NCI-H524 treated with DMSO at 0.1 percent for 48 hours (cell line): ENCODE measurements around the gene DDAH1.

ENCODE experiments used
- DNase-seq: peaks from one replicate; lab custom pipeline; 2025; lab: John Stamatoyannopoulos, UW

Gene DDAH1

DNA sequence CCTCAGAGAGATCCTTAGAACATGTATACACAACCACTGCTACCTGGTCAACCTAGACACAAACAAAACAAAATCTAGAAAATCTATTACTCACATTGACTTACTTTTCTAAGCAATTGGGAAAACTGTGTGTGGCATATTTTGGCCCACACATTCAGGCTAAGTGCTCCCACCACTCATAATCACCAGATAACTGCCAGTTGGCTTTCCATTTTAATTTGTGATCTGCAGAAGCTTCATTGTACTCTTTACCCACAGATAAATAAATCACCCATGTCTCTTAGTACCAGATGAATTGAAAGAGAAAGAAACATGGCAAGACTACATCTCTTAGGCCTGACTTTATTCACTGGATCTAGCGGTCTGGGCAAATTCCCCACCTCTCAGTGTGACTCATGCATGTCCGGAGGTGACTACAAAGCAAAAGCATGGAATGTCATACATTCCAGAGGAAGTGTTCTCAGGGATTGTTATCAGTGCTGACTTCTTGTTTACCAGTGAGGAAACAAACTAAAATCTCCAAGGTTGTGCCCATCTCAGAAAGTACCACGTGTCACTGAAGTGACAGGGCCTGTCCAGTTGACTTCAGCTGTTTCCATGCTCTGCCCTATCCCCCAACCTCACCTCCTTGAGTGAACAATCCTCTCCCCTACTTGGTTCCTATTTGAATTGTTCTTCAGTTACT lies 136.1 kb downstream of the DDAH1 start:
- DNase-seq: no peak

DNA sequence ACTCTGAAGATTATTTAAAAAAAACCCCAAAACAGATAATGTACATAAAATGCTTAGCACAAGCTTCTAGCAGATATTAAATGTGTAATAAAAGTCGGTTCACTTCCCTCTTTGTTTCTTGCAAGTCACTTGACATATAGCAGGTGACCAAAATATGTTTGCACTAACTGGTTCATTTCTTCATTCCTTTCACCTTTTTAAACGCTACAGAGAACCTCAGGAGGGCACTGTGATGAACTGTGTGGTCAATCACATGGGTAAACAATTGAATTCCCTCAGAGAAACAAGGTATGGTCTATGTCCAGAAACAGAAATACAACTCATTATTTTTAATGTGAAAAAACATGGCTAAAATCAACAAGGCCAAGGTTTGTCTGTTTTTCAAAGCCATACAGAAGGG lies 137.2 kb downstream of the DDAH1 start:
- no peak for DNase-seq

DNA sequence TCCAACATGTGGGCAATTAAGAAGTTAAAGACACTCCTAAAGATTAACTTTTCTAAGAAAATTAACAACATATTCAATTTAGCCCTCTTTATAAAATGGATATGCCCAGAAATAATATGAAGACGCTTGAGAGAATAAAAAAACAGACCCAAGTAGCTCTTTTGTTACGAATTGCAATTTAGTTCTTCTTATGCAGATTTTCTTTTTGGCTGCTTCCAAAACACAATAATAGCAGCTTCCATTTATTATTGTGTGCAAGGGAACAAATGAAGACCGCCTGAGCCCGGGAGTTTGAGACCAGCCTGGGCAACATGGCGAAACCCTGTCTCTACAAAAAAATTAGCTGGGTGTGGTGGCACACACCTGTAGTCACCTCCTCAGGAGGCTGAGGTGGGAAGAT lies 138.1 kb downstream of the DDAH1 start:
- no peak for DNase-seq

DNA sequence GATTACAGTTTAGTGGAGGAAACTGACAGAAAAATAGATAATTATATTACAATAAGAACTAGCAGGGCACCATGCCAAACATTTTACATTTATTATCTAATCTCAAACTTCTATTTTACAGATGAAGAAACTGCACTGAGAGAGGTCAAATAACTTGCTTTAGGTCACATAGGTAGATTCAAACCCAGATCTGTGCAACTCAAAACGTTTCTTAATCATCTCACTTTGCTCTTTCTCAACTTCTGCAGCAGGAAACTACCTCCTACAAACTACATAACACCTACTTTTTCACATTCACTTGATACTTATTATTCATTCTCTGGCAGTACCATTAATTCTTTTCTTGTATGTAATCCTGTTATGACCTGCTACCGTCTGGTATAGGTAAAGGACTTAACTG lies 138.6 kb downstream of the DDAH1 start:
- DNase-seq: no peak

DNA sequence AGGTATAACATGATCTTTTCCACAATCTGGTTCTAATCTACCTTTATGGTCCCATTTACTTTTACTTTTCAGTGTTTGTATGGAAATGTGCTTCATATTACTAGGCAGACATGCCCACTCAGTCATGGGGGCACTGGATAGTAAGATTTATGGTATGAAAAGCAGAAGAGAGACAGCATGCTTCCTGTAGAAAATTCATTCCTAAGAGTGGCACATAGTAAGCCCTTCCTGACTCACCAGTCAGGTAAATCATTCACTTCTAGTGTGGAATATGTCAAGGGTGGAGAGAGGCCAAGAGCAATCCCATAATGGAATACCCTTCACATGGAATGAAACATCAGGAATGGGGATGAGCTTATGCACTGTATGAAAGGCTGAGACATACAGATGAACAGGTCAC lies 139.0 kb downstream of the DDAH1 start:
- DNase-seq: no peak

DNA sequence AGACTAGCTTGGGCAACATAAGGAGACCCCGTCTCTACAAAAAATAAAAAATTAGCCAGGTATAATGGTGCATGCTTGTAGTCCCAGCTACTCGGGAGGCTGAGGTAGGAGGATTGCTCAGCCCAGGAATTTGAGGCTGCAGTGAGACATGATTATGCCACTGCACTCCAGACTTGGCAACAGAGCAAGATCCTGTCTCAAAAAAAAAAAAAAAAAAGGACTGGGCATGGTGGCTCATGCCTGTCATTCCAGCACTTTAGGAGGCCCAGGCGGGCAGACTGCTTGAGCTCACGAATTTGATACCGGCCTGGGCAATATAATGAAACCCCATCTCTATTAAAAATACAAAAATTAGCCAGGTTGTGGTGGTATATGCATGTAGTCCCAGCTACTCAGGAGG lies 141.2 kb downstream of the DDAH1 start:
- DNase-seq: no peak

DNA sequence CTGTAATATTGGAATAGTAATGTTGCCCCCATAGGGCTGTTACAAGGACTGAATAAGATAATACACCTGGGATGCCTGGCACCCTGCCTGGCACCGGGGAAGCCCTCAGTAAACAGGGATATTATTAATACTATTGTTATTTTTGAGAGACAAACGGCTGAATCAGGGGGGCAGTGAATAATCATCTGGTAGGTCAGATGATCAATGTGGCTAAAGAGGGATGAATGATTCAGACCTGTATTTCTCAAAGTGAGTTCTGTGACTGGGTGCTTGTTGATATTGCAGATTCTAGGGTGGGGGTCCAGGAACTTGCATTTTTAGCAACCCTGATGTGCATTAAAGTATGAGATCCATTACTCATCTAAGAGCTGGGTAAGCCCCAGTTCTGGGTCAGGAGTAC lies 142.3 kb downstream of the DDAH1 start:
- DNase-seq: no peak

DNA sequence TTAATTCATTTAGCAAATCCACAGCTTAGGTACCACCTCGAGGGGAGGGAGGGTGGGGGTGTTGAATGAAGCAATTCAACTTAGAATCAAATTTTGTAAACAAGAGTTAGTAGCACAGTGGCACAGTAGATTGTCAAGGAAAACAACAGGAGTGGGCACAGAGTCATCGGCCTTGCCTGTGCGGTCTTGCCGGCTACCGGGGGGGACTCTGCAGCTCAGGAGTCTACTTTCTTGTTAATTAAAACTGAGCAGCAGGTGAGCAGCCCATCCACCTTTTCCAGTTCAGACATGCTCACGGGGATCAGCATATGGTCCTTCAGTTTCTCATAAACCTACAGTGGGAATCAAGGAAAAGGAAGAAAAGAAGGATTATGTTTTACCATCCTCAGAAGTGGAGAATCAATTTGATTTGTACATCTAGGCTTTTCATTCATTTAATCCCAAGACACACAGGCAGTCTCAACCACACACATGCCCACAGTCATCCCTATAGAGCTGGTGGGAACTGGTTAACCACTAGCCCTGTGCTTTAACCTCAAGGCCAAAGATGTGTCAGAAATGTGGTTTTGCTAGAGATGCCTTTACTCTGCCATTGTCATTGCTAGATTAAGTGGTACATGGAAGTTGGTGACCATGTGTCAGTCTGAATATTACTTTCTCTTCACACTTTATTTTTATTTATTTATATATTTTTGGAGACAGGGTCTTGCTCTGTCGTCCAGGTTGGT lies 143.6 kb downstream of the DDAH1 start:
- DNase-seq: no peak

DNA sequence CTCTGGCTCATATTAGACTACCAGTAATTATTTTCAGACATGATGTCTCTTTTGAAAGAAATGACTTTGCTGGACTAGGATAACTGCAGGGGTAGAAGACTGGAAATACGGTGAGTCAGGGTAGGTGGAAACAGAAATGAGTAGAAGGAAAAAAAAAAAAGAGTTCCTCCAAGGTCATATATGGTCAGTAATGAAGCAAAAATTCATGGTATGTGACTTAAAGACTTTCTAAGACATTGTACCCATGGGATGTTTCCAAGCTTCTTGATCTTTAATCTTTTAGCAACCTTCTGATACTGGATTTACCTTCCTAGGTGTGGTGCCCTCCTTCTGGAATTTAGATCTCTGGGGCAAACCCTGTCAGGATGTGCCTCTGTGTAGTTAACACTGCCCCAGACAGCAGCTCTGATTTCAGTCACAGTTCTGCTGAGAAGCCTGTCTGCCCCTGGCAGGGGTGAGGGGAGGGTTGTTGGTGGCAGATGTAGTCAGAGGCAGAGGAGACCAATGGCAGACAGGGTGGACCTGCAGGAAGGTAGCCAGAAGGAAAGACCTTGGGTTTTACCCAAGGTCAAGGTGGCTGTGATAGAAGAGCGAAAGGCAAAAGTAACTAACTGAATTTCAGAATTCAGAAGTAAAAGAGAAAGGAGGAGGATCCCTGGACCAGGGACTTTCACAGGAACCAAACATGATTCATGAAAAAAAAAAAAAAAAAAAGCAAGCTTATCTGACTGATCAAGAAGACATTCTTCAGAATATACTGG lies 144.4 kb downstream of the DDAH1 start:
- no peak for DNase-seq

DNA sequence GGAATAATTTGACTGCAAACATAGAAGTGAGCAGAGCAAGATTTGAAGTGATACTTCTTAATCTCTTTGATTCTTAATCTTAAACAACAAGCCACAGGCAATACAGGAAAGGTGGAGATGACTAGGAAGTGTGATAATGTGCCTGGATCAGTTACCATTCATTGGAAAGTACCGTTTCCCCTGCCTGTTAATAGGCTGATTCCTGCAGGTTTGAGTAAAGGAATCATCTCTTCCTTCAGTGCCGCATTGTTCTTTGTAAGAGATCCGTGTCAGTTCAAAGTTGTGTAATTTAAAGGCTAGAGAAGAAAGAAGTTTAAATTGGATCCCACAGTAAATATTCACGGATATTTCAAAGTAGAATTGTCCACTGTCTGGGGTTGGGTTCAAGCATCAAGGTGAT lies 145.0 kb downstream of the DDAH1 start:
- DNase-seq: no peak

DNA sequence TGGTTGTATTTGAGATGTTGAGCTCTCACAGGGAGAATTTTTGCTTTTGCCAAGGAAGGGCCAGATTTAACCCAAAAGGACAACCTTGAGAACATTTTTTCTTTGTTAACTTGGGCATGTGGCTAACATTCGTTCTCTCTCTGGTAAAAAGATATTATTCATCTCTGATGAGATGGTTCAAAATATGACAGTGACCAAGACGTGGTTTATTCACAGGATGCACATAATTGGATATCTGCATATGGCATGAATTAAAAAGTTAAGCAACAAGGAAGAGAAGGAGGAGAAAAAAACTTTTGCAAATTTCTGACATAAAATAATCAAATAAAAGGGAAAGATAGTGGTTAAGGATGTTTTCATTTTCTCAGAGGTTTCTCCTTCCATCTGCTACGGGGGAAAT lies 145.5 kb downstream of the DDAH1 start:
- DNase-seq: no peak

DNA sequence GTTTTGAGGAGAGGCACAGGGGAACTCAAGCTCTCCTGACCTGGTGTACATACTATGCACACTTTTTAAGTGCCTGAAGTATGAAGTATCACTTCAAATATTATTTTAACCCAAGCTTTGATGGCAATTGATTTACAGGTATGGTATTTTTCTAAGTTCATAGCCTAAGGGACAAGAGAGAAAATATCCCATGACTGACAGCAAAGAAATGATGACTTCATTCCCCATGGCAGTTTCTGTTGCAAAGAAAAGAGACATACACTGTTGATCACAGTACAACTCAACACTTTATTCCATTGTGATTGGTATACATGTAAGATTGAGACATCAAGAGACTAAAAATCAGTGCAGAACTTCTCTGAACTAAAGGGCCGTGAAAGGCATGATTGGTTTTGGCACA lies 146.7 kb downstream of the DDAH1 start:
- no peak for DNase-seq

DNA sequence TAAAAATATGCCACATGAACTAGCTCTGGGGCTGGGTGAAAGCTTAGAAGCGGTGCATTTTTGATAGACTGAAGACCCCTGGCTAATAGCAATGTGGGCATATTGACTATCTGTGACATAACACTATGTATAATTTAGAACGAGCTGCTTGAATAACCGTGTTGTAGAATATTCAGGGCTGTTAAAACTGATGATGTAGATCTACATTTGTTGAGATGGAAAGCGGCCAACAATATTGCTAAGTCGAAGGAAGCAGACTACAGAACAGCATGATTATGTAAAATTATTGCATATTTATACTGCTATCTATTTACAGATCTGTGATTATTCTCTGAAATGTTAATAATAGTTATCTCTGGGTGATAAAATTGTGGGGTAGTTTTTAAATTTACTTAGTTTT lies 147.4 kb downstream of the DDAH1 start:
- no peak for DNase-seq

DNA sequence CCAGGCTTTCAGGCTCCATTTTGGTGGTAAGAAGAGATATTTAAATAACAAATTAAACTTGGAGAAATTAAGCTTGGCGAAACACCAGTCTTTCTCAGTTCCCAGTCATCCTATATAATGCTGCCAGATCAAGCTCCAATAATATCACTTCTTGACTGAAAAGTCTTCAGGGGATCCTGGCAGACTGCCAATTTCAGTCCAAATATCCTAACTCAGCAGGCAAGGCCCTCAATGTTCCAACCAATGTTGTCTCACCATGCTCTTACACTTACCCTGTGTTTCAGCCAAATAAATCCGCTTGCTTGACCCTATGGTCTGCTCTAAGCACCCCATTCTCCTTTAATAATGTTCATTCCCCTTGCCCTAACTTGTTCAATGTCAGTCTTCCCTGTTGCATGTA lies 148.6 kb downstream of the DDAH1 start:
- no peak for DNase-seq

DNA sequence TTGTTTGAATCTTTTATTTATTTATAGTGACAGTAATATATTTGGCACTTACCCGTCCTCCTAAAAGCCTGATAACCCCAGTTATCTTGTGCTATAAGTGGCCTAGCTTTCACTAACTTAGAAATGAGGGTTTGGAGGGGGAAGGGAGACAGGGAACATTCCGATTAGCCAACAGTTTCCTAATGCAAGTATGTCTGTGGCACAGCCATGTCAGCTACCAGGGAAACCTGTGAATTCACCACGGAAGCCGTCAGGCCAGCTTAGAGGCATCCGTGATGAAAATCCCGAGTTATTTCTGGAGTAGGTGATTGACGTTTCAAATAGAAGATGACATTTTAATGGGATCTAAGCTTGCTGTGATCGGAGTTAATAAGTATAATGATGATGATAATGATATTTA lies 149.2 kb downstream of the DDAH1 start:
- DNase-seq: no peak

DNA sequence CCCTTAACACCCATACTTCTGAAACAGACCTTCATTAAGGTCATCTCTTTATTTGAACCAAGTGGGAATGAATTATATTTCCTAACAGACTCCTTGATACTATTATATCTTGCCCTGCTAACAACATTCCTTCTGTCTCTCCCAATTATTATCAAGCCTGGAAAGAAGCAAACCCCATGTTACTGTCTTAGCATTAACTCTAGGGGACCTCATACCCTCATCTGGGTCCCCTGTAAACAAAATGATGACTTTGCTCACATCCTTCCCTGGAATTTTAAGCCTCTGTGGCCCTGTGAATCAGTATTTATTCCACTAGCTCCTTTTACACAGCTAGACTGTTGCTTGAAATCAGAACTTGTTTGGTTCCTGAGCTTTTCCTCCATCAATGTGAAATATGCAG lies 150.2 kb downstream of the DDAH1 start:
- no peak for DNase-seq

DNA sequence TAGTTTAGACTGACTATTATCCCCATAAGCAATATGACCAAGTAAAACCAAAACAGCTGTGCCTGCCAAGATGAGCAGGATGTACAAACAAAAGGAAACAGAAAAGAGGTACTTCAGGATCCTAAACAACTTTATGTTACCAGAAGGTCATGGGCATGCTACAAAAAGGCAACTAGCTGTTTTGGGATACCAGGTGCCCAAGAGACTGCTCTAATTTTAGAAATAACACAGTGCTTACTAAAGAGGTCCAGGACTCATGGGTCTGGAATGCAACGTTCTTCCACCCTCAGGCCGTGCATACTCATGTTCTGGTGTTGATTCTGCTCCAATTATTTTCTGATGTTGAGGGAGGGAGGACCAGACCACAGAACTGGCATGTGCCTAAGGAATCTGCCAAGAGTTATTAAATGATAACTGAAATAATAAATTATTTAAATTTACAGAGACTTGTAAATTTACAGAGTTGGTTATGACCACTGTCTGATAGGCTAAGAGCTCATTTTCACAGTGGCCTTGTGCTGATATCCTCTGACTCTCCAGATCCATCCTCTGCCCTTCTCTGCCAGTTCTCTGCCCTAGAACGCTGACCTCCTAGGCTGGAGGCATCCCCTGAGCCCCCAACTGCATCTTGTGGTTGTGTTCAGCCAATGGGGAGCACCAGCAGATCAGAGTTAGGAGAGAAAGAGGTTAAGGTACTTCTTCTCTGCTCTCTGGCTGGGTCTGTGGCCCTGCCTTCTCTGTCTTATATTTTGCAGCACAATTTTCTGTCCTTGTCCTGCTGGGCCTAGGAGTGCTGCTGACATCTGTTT lies 150.9 kb downstream of the DDAH1 start:
- no peak for DNase-seq

DNA sequence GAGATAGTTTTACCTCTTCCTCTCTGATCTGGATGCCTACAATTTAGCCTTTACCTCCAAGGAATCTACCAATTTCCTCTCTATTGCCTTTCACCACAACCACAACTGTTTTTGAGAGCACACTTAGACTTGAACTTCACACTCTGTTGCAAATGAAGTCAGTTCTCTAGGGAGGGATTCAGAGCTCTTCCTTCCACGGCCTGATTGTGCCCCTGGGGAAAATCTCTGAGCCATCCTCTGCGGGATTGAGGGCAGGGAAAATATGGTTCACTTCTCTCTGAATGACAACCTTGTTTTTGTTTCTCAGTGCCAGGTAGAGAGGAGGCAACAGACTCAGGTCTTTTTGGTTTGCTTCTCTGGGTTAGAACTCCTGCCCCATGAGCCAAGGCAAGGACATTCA lies 153.1 kb downstream of the DDAH1 start:
- DNase-seq: no peak

DNA sequence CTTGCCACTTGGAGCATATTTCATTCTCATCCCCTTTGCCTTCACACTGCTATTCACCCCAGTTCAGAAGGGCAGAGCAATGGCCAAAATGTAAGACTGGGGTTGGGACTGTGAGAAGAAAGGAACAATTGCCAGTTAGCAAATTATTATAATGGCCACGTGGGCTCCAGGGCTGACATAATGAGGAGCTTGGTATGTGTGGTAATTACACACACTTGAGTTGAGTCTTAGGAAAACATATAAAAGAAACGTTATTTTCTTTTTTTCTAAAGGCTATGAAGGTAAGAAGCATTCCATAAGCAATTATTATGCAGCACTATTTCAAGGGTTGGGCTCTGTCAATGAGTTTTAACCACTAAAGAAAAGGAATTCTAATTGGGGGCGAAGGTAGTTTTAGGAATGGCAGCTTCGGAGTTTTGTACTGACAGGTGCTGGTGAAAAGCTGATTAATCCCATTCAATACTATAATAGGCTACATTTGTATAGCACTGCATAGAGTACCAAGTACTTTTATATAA lies 156.1 kb downstream of the DDAH1 start:
- no peak for DNase-seq

DNA sequence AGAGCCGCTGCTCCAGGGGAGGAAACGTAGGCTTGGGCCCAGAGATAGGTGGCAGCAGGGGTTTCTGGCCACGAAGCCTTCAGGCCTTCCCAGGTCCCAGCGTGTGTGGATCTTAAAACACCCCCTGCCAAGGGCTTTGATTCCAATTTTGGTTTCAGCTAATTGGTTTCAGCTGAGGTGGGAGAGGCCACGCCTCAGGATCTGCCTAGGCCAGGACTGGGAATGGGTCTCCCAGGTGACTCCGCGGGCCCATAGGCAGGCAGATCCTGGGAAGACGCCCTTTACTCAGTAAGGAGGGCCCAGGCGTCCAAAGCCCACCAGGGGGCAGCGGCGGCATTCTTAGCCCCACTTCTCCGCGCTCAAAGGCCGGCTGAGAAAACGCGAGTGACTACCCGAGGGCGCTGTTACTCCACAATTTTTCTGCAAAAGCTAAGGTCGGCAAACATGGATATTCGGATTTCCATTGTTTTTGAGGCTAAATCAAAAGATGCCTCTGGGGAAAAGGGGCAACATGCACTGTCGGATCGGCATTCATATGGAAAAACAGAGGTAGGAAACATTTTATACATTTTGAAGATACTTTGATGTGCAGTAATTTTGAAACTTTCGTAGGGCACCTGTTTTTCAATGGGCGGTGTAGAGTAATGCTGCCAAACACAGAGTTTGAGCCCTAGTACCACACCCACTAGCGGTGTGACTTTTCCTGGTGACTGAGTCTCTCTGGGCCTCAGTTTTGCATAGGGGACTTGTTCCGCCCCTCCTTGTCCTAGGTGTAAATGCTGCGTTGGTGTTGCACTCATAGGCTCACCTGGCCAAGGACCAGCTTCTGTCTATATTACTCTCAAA lies 156.7 kb downstream of the DDAH1 start:
- peak; percentile 42 for DNase-seq

DNA sequence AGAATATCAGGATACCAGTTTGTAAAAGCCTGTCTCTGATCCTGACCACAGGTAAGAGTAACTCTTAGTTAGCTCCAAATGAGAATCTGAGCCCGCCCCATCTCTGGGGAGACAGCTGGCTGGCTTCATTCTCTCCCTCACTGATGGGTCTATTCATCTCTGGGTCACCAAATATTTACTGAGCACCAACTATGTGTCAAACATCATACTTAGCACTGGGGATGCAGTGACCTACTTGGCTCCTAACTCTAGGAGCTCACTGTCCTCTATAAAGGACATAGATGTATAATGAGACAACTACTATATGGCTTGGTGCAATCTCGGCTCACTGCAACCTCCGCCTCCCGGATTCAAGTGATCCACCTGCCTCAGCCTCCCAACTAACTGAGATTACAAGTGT lies 158.7 kb downstream of the DDAH1 start:
- DNase-seq: no peak
